HL-60 (cell line): Measurements from ENCODE around the gene DDC.

Experiments used
- DNase-seq, 2 experiments: peaks; one replicate each; pipeline ENCODE4 v3.0.0-alpha.2; 2010 to 2020; ENCODE audit warnings: low read depth in 1 of 2, low spot score in 1 of 2
- H3K27ac ChIP-seq: fragments of 250-450 bp; sonication (Bioruptor Pico); replicated peaks from 2 replicates; pipeline ENCODE4 v1.5.1; 2020; ENCODE audit warnings: mild to moderate bottlenecking, moderate library complexity
- H3K27me3 ChIP-seq: fragments of 250-450 bp; sonication (Bioruptor Pico); 2 replicates; pipeline ENCODE4 v1.5.1; 2021; ENCODE audit warnings: mild to moderate bottlenecking, moderate library complexity; ENCODE audit not compliant: insufficient read depth, poor library complexity, severe bottlenecking
- H3K4me3 ChIP-seq: replicated peaks from 2 replicates; pipeline ENCODE4 v1.5.1; 2011; ENCODE audit warnings: mild to moderate bottlenecking, control low read depth, low read length; ENCODE audit not compliant: insufficient read depth
- CTCF ChIP-seq: IDR thresholded peaks from one replicate; pipeline ENCODE4 v1.5.1; 2011; ENCODE audit warnings: low read length, control low read depth, inconsistent platforms; ENCODE audit not compliant: insufficient read depth
- GABPA ChIP-seq: IDR thresholded peaks from 2 replicates; pipeline ENCODE4 v1.6.1; 2012; ENCODE audit warnings: low read depth
- POLR2AphosphoS5 ChIP-seq: IDR thresholded peaks from 2 replicates; pipeline ENCODE4 v1.6.1; 2012; ENCODE audit warnings: low read depth
- SPI1 ChIP-seq: IDR thresholded peaks from 2 replicates; pipeline ENCODE4 v1.6.1; 2012; ENCODE audit warnings: low read depth, mild to moderate bottlenecking, borderline replicate concordance
- TF ChIP-seq, protein P1 (sequence below): IDR thresholded peaks from 2 replicates; pipeline ENCODE4 v1.6.1; 2012; ENCODE audit warnings: low read depth; ENCODE audit not compliant: insufficient replicate concordance

Gene DDC

DNA sequence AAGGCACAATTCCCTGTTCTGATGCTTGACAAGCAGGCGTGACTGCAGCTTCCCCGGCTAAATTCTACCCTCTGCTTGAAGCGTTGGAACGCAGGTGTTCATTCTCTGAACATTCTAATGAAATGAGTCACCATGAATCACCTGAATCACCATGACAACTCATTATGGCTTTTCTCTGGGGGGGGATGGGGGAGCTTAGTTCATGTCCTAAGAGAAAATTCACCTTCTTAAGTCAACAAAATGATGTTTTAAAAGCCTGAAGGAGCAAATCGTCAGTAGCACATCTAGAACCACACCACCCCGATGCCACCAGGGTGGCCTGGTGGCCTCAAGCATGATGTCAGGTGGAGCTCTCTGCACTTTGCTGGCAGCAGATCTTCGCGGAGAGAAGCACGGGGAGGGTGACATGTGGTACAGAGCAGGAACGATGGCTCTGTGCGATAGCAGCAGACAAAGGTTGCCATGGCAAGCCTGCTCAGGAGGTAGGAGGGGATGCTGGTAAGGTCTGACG is 33.7 kb downstream of the DDC start:
- no peak overlapping the region for H3K4me3 ChIP-seq
- no peak for DNase-seq
- no peak overlapping the region for H3K27ac ChIP-seq
- TF ChIP-seq GABPA, result no peak
- no peak for TF ChIP-seq CTCF
- no peak for TF ChIP-seq SPI1
- TF ChIP-seq, protein P1, sequence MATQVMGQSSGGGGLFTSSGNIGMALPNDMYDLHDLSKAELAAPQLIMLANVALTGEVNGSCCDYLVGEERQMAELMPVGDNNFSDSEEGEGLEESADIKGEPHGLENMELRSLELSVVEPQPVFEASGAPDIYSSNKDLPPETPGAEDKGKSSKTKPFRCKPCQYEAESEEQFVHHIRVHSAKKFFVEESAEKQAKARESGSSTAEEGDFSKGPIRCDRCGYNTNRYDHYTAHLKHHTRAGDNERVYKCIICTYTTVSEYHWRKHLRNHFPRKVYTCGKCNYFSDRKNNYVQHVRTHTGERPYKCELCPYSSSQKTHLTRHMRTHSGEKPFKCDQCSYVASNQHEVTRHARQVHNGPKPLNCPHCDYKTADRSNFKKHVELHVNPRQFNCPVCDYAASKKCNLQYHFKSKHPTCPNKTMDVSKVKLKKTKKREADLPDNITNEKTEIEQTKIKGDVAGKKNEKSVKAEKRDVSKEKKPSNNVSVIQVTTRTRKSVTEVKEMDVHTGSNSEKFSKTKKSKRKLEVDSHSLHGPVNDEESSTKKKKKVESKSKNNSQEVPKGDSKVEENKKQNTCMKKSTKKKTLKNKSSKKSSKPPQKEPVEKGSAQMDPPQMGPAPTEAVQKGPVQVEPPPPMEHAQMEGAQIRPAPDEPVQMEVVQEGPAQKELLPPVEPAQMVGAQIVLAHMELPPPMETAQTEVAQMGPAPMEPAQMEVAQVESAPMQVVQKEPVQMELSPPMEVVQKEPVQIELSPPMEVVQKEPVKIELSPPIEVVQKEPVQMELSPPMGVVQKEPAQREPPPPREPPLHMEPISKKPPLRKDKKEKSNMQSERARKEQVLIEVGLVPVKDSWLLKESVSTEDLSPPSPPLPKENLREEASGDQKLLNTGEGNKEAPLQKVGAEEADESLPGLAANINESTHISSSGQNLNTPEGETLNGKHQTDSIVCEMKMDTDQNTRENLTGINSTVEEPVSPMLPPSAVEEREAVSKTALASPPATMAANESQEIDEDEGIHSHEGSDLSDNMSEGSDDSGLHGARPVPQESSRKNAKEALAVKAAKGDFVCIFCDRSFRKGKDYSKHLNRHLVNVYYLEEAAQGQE, result no peak
- TF ChIP-seq POLR2AphosphoS5, result no peak
- no peaks in the 10 kb centered on the region for H3K27me3 ChIP-seq

GRCh38 chr7:50530766-50531165 is 34.4 kb downstream of the DDC start:
- Histone ChIP-seq H3K27me3 (no peaks in the 10 kb centered on the region), H3K27ac (no peak overlapping the region), H3K4me3 (no peak overlapping the region)
- TF ChIP-seq, protein P1, result no peak
- DNase-seq, result no peak

- Histone ChIP-seq H3K27ac (no peak overlapping the region), H3K27me3 (no peaks in the 10 kb centered on the region), H3K4me3 (no peak overlapping the region)
- no peak for DNase-seq
- TF ChIP-seq CTCF, result no peak
- no peak for TF ChIP-seq SPI1
- no peak for TF ChIP-seq GABPA
- TF ChIP-seq POLR2AphosphoS5, result no peak
- TF ChIP-seq, protein P1, result no peak
Observed at GRCh38 chr7:50529093-50529862, 35.9 kb downstream of the DDC start.
